Neural cell (in vitro differentiated cells): ENCODE measurements around the gene HSBP1L1. TPM values are rescaled to one million over a fixed set of nuclear protein-coding genes. Genes with fewer than 3 reads are reported as not detected.

ENCODE experiments used
- H2AFZ ChIP-seq: fragments of 200-600, 300-800 bp; sonication (generic), shearing (Covaris generic); 2 replicates; pipeline ENCODE4 v1.6.0; 2014; ENCODE audit warnings: low read depth, mild to moderate bottlenecking, antibody characterized with exemption, low read length, moderate library complexity
- H3F3A ChIP-seq: fragments of 200-600 bp; shearing (Covaris generic); 2 replicates; pipeline ENCODE4 v1.6.1; 2016; ENCODE audit warnings: mild to moderate bottlenecking, moderate library complexity, mixed read lengths, antibody characterized with exemption, low read length; ENCODE audit not compliant: insufficient read depth, poor library complexity, severe bottlenecking
- H3K27ac ChIP-seq: fragments of 200-600, 300-800 bp; sonication (generic), shearing (Covaris generic); 2 replicates; pipeline ENCODE4 v1.5.1; 2014; ENCODE audit warnings: mild to moderate bottlenecking, low read length, moderate library complexity
- H3K27me3 ChIP-seq: fragments of 300-800, 200-600 bp; sonication (generic), shearing (Covaris generic); 2 replicates; pipeline ENCODE4 v1.6.0; 2014; ENCODE audit warnings: mild to moderate bottlenecking, low read depth, low read length, moderate library complexity; ENCODE audit not compliant: insufficient read depth
- H3K36me3 ChIP-seq: fragments of 300-800, 200-600 bp; sonication (generic), shearing (Covaris generic); 2 replicates; pipeline ENCODE4 v1.5.1; 2014; ENCODE audit warnings: mild to moderate bottlenecking, antibody characterized with exemption, low read length, moderate library complexity; ENCODE audit not compliant: insufficient read depth
- H3K4me2 ChIP-seq: fragments of 300-800, 200-600 bp; sonication (generic), shearing (Covaris generic); 2 replicates; pipeline ENCODE4 v1.6.0; 2014; ENCODE audit warnings: mild to moderate bottlenecking, low read length
- H3K4me3 ChIP-seq: fragments of 300-800, 200-600 bp; sonication (generic), shearing (Covaris generic); 2 replicates; pipeline ENCODE4 v1.5.1; 2014; ENCODE audit warnings: mild to moderate bottlenecking, low read length, moderate library complexity
- H3K79me2 ChIP-seq: fragments of 200-600 bp; shearing (Covaris generic); replicated peaks from 2 replicates; pipeline ENCODE4 v1.6.0; 2014; ENCODE audit warnings: mild to moderate bottlenecking, low read length, moderate library complexity; ENCODE audit not compliant: insufficient read depth
- H3K9ac ChIP-seq: fragments of 300-800, 200-600 bp; sonication (generic), shearing (Covaris generic); 2 replicates; pipeline ENCODE4 v1.6.1; 2016; ENCODE audit warnings: mild to moderate bottlenecking, low read length, mixed read lengths
- H3K9me2 ChIP-seq: fragments of 200-600 bp; shearing (Covaris generic); 2 replicates; pipeline ENCODE4 v1.6.1; 2016; ENCODE audit warnings: mild to moderate bottlenecking, low read length, mixed read lengths; ENCODE audit not compliant: insufficient read depth
- H3K9me3 ChIP-seq: fragments of 200-600, 300-800 bp; sonication (generic), shearing (Covaris generic); 2 replicates; pipeline ENCODE4 v1.6.1; 2016; ENCODE audit warnings: mild to moderate bottlenecking, mixed run types, low read length, moderate library complexity, mixed read lengths
- H4K20me1 ChIP-seq: fragments of 200-600 bp; shearing (Covaris generic); 2 replicates; pipeline ENCODE4 v1.6.1; 2016; ENCODE audit warnings: mild to moderate bottlenecking, mixed run types; ENCODE audit not compliant: insufficient read depth
- EP300 ChIP-seq: fragments of 450-650 bp; conservative IDR thresholded peaks from 2 replicates; pipeline ENCODE4 v1.6.1; 2014; ENCODE audit warnings: antibody characterized with exemption, mild to moderate bottlenecking, moderate library complexity; ENCODE audit not compliant: poor library complexity, severe bottlenecking
- EZH2 ChIP-seq: fragments of 200-600, 300-800 bp; shearing (Covaris generic), sonication (generic); IDR thresholded peaks from 2 replicates; pipeline ENCODE4 v1.6.1; 2014; ENCODE audit warnings: antibody characterized with exemption, low read length, borderline replicate concordance, mild to moderate bottlenecking; ENCODE audit not compliant: insufficient read depth, poor library complexity, severe bottlenecking
- MXI1 ChIP-seq: fragments of 450-650 bp; conservative IDR thresholded peaks from 2 replicates; pipeline ENCODE4 v1.6.1; 2014; ENCODE audit warnings: antibody characterized with exemption, mild to moderate bottlenecking; ENCODE audit not compliant: poor library complexity, severe bottlenecking
- POLR2AphosphoS5 ChIP-seq: IDR thresholded peaks from 2 replicates; pipeline ENCODE4 v1.6.1; 2012
- RAD21 ChIP-seq: fragments of 450-650 bp; conservative IDR thresholded peaks from 2 replicates; pipeline ENCODE4 v1.6.1; 2014; ENCODE audit warnings: antibody characterized with exemption, mild to moderate bottlenecking, moderate library complexity
- REST ChIP-seq: IDR thresholded peaks from 2 replicates; pipeline ENCODE4 v1.6.1; 2012; ENCODE audit warnings: borderline replicate concordance
- SMC3 ChIP-seq: fragments of 450-650 bp; conservative IDR thresholded peaks from 2 replicates; pipeline ENCODE4 v1.6.1; 2014; ENCODE audit warnings: antibody characterized with exemption, mild to moderate bottlenecking, moderate library complexity; ENCODE audit not compliant: poor library complexity
- TAF1 ChIP-seq: IDR thresholded peaks from 2 replicates; pipeline ENCODE4 v1.6.1; 2012; ENCODE audit warnings: low read depth
- polyA plus RNA-seq: library from polyadenylated mRNA; depleted of rRNA; stranded (reverse); fragments of >200 nt; gene quantifications from 2 replicates; pipeline ENCODE4 v1.2.3, GENCODE V29; 2014
- TF ChIP-seq, protein P1 (sequence below): fragments of 450-650 bp; IDR thresholded peaks from 2 replicates; pipeline ENCODE4 v1.5.1; 2014; ENCODE audit warnings: antibody characterized with exemption, mild to moderate bottlenecking, moderate library complexity; ENCODE audit not compliant: poor library complexity, severe bottlenecking

HSBP1L1 gene
- polyA plus RNA-seq, 1 donor from 2014 or later: 0.84 TPM

- peaks cover 23% of the 10 kb centered on the region for H3K36me3 ChIP-seq
- H3K4me3 ChIP-seq: no peak overlapping the region
- peaks cover 23% of the 10 kb centered on the region for H3K9me3 ChIP-seq
- TF ChIP-seq TAF1 (no peak), SMC3 (no peak), REST (no peak), POLR2AphosphoS5 (no peak), EZH2 (no peak), EP300 (no peak), MXI1 (no peak), RAD21 (no peak)
- TF ChIP-seq, protein P1, sequence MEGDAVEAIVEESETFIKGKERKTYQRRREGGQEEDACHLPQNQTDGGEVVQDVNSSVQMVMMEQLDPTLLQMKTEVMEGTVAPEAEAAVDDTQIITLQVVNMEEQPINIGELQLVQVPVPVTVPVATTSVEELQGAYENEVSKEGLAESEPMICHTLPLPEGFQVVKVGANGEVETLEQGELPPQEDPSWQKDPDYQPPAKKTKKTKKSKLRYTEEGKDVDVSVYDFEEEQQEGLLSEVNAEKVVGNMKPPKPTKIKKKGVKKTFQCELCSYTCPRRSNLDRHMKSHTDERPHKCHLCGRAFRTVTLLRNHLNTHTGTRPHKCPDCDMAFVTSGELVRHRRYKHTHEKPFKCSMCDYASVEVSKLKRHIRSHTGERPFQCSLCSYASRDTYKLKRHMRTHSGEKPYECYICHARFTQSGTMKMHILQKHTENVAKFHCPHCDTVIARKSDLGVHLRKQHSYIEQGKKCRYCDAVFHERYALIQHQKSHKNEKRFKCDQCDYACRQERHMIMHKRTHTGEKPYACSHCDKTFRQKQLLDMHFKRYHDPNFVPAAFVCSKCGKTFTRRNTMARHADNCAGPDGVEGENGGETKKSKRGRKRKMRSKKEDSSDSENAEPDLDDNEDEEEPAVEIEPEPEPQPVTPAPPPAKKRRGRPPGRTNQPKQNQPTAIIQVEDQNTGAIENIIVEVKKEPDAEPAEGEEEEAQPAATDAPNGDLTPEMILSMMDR: no peak
- H3K27ac ChIP-seq: no peak overlapping the region
- H3K27me3 ChIP-seq: no peaks in the 10 kb centered on the region
- H3K4me2 ChIP-seq: no peak overlapping the region
- peaks cover 23% of the 10 kb centered on the region for H3K79me2 ChIP-seq
- no peak overlapping the region for H2AFZ ChIP-seq
- H3K9ac ChIP-seq: no peak overlapping the region
- no peaks in the 10 kb centered on the region for H4K20me1 ChIP-seq
- H3K9me2 ChIP-seq: no peaks in the 10 kb centered on the region
- H3F3A ChIP-seq: no peaks in the 10 kb centered on the region
Measured at GRCh38 chr18:79935925-79936324, 28.5 kb upstream of the HSBP1L1 start.

- Histone ChIP-seq H3K36me3 (peaks cover 28% of the 10 kb centered on the region), H4K20me1 (no peaks in the 10 kb centered on the region), H3K79me2 (peaks cover 16% of the 10 kb centered on the region)
Measured at GRCh38 chr18:79936641-79937040, 27.8 kb upstream of the HSBP1L1 start.

More at GRCh38 chr18:79936641-79937040, 27.8 kb upstream of the HSBP1L1 start:
- Histone ChIP-seq H3F3A (no peaks in the 10 kb centered on the region), H3K9ac (no peak overlapping the region), H3K4me3 (no peak overlapping the region), H3K9me3 (peaks cover 23% of the 10 kb centered on the region), H3K4me2 (no peak overlapping the region), H3K27me3 (no peaks in the 10 kb centered on the region), H3K9me2 (no peaks in the 10 kb centered on the region), H3K27ac (no peak overlapping the region), H2AFZ (no peak overlapping the region)
- TF ChIP-seq EP300 (no peak), SMC3 (no peak), EZH2 (no peak), REST (no peak)
